ENCODE data around the gene ADAM12. TPM values are rescaled to one million over a fixed set of nuclear protein-coding genes. Genes with fewer than 3 reads are reported as not detected.

Gene ADAM12
- total RNA-seq, 1 experiment from 2014 or later = not detected

DNA sequence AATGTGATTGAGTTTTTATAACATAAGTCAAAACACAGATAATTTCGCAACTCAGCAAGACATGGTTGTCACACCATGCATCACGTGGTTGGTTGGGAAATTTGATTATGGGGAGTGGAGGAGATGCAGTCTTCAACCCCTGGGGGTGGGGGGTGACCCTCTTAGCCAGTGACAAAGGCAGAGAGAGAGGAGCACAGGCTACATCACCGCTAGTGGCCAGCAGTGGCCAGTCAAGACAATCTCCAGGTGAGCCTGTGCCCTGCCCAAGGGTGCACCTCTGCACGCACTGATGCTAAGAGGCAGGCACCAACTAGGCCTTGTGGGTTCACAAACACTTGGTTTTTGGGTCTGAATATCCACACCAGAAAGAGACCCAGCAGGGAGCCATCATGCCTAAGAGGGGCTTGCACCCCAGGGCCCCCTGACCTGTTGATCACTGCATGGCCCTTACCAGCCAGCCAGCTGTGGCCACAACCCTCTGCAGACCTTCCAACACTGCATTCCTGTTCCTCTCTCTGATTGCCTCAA lies 247.5 kb downstream of the ADAM12 start:
- peak; percentile 59 for ATAC-seq
- Histone ChIP-seq H3K27ac (ENCODE audit: low read depth, low read length) (no peak overlapping the region), H3K79me2 (ENCODE audit: insufficient read depth, low read length) (no peaks in the 10 kb centered on the region), H3K9me3 (ENCODE audit: control insufficient read depth in 1 of 2, insufficient read depth in 1 of 2, low read depth in 1 of 2, low read length in 2 of 2) (no peaks in the 10 kb centered on the region), H3K36me3 (ENCODE audit: control insufficient read depth in 1 of 2, insufficient read depth in 2 of 2, low read length in 2 of 2) (no peaks in the 10 kb centered on the region), H3K9me2 (ENCODE audit: insufficient read depth) (no peaks in the 10 kb centered on the region), H3K4me3 (replicated peaks in 1 of 2; ENCODE audit: low read depth in 1 of 2, low read length in 2 of 2) (no peak overlapping the region), H4K20me1 (ENCODE audit: insufficient read depth) (no peaks in the 10 kb centered on the region), H2AFZ (ENCODE audit: low read depth, low read length, poor library complexity, severe bottlenecking) (no peak overlapping the region), H3K27me3 (ENCODE audit: insufficient read depth, low read length) (no peaks in the 10 kb centered on the region), H3K4me2 (ENCODE audit: low read length) (no peak overlapping the region), H3K9ac (ENCODE audit: low read length) (no peak overlapping the region), H3K4me1 (ENCODE audit: control insufficient read depth in 1 of 2, insufficient read depth in 2 of 2, low read length in 2 of 2) (no peaks in the 10 kb centered on the region)
- POLR2A ChIA-PET = no interaction called here
- CTCF ChIA-PET = interaction anchor here (0.8 kb wide), 1 partner anchor 19 kb away, joined by 3 read pairs; no protein-coding TSS in a partner anchor
- no TSS peak for BruUV-seq (replicated peaks)
- intact Hi-C loops (cut with micrococcal nuclease) = no loop called here
- RAD21 ChIA-PET (ENCODE audit: low non-redundant PET in 1 of 2, low total read pairs in 2 of 2, uncharacterized antibody in 2 of 2, unreplicated experiment in 2 of 2) = no interaction called here
- TF ChIP-seq POLR2AphosphoS5 (IDR thresholded peaks at IDR 0.05; ENCODE audit: low read depth, low read length) (no peak), POLR2A (IDR thresholded peaks at IDR 0.05; ENCODE audit: borderline replicate concordance, extremely low read depth, insufficient read depth, insufficient read length) (no peak), CBX3 (IDR thresholded peaks at IDR 0.05; ENCODE audit: low read depth) (no peak), ATF3 (IDR thresholded peaks at IDR 0.05) (no peak), JUND (IDR thresholded peaks at IDR 0.05) (no peak)
- TF ChIP-seq, protein P1, sequence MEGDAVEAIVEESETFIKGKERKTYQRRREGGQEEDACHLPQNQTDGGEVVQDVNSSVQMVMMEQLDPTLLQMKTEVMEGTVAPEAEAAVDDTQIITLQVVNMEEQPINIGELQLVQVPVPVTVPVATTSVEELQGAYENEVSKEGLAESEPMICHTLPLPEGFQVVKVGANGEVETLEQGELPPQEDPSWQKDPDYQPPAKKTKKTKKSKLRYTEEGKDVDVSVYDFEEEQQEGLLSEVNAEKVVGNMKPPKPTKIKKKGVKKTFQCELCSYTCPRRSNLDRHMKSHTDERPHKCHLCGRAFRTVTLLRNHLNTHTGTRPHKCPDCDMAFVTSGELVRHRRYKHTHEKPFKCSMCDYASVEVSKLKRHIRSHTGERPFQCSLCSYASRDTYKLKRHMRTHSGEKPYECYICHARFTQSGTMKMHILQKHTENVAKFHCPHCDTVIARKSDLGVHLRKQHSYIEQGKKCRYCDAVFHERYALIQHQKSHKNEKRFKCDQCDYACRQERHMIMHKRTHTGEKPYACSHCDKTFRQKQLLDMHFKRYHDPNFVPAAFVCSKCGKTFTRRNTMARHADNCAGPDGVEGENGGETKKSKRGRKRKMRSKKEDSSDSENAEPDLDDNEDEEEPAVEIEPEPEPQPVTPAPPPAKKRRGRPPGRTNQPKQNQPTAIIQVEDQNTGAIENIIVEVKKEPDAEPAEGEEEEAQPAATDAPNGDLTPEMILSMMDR (IDR thresholded peaks at IDR 0.05 in 2 of 3, conservative IDR thresholded peaks at IDR 0.05 in 1 of 3; ENCODE audit: borderline replicate concordance in 1 of 3, insufficient read depth in 1 of 3, low read depth in 2 of 3, low read length in 2 of 3) = 0 out of 6 replicates have a peak, but pooled peaks of 1 of the 3 experiments have one; percentile 8
- no peak for DNase-seq (ENCODE audit: low read depth, low spot score)

GRCh38 chr10:126137562-126138221 lies 250.6 kb downstream of the ADAM12 start:
- Histone ChIP-seq H3K9me2 (ENCODE audit: insufficient read depth) (no peaks in the 10 kb centered on the region), H3K4me3 (replicated peaks in 1 of 2; ENCODE audit: low read depth in 1 of 2, low read length in 2 of 2) (no peak overlapping the region), H3K27ac (ENCODE audit: low read depth, low read length) (no peak overlapping the region), H3K9me3 (ENCODE audit: control insufficient read depth in 1 of 2, insufficient read depth in 1 of 2, low read depth in 1 of 2, low read length in 2 of 2) (no peaks in the 10 kb centered on the region), H3K4me1 (ENCODE audit: control insufficient read depth in 1 of 2, insufficient read depth in 2 of 2, low read length in 2 of 2) (no peaks in the 10 kb centered on the region), H3K79me2 (ENCODE audit: insufficient read depth, low read length) (no peaks in the 10 kb centered on the region), H3K9ac (ENCODE audit: low read length) (no peak overlapping the region), H4K20me1 (ENCODE audit: insufficient read depth) (no peaks in the 10 kb centered on the region), H3K4me2 (ENCODE audit: low read length) (no peak overlapping the region), H3K36me3 (ENCODE audit: control insufficient read depth in 1 of 2, insufficient read depth in 2 of 2, low read length in 2 of 2) (no peaks in the 10 kb centered on the region), H2AFZ (ENCODE audit: low read depth, low read length, poor library complexity, severe bottlenecking) (no peak overlapping the region), H3K27me3 (ENCODE audit: insufficient read depth, low read length) (no peaks in the 10 kb centered on the region)
- CTCF ChIA-PET = no interaction called here
- POLR2A ChIA-PET = no interaction called here
- DNase-seq (ENCODE audit: low read depth, low spot score) (no peak), ATAC-seq (no peak)
- no TSS peak for BruUV-seq (replicated peaks)
- intact Hi-C loops (cut with micrococcal nuclease) = no loop called here
- RAD21 ChIA-PET (ENCODE audit: low non-redundant PET in 1 of 2, low total read pairs in 2 of 2, uncharacterized antibody in 2 of 2, unreplicated experiment in 2 of 2) = no interaction called here
- TF ChIP-seq CEBPB (IDR thresholded peaks at IDR 0.05; ENCODE audit: low read depth) (no peak), ELF1 (IDR thresholded peaks at IDR 0.05; ENCODE audit: borderline replicate concordance, low read depth) (no peak), POLR2AphosphoS5 (IDR thresholded peaks at IDR 0.05; ENCODE audit: low read depth, low read length) (no peak), CBX3 (IDR thresholded peaks at IDR 0.05; ENCODE audit: low read depth) (no peak), SP1 (IDR thresholded peaks at IDR 0.05; ENCODE audit: low read depth) (no peak), EZH2 (IDR thresholded peaks at IDR 0.05) (no peak), ZFX (IDR thresholded peaks at IDR 0.05) (no peak), RAD21 (IDR thresholded peaks at IDR 0.05; ENCODE audit: low read depth) (no peak), ATF3 (IDR thresholded peaks at IDR 0.05) (no peak)
- TF ChIP-seq, protein P2, sequence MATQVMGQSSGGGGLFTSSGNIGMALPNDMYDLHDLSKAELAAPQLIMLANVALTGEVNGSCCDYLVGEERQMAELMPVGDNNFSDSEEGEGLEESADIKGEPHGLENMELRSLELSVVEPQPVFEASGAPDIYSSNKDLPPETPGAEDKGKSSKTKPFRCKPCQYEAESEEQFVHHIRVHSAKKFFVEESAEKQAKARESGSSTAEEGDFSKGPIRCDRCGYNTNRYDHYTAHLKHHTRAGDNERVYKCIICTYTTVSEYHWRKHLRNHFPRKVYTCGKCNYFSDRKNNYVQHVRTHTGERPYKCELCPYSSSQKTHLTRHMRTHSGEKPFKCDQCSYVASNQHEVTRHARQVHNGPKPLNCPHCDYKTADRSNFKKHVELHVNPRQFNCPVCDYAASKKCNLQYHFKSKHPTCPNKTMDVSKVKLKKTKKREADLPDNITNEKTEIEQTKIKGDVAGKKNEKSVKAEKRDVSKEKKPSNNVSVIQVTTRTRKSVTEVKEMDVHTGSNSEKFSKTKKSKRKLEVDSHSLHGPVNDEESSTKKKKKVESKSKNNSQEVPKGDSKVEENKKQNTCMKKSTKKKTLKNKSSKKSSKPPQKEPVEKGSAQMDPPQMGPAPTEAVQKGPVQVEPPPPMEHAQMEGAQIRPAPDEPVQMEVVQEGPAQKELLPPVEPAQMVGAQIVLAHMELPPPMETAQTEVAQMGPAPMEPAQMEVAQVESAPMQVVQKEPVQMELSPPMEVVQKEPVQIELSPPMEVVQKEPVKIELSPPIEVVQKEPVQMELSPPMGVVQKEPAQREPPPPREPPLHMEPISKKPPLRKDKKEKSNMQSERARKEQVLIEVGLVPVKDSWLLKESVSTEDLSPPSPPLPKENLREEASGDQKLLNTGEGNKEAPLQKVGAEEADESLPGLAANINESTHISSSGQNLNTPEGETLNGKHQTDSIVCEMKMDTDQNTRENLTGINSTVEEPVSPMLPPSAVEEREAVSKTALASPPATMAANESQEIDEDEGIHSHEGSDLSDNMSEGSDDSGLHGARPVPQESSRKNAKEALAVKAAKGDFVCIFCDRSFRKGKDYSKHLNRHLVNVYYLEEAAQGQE (IDR thresholded peaks at IDR 0.05; ENCODE audit: low read depth) = no peak
- TF ChIP-seq, protein P3, sequence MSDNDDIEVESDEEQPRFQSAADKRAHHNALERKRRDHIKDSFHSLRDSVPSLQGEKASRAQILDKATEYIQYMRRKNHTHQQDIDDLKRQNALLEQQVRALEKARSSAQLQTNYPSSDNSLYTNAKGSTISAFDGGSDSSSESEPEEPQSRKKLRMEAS (IDR thresholded peaks at IDR 0.05) = no peak
